HS-27A (cell line): ENCODE results near the gene ADAMTSL2.

ENCODE experiments used
- DNase-seq: peaks from one replicate; pipeline ENCODE4 v3.0.0-alpha.2; 2012; ENCODE audit warnings: low read depth, missing footprints

Gene ADAMTSL2

DNA sequence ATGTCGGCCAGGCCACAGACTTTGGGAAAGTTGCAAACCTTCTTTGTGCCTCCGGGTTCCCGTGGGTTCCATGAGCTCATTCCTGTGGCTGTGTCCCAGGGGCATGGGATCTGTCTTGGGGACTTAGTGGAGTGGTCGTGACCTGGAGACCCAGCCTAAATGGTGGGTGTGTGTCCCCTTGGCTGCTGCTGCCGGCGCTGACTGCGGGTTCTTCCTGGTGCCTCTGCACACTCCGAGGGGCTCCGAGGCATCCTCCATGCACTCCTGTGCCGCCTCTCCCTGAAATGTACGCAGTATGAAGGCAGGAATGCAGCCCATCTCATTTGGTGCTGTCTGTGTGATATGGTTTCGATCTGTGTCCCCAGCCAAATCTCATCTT, 34.6 kb upstream of the ADAMTSL2 start:
- no peak for DNase-seq

- no peak for DNase-seq
Observed at GRCh38 chr9:133502112-133502511, 32.4 kb upstream of the ADAMTSL2 start.

DNA sequence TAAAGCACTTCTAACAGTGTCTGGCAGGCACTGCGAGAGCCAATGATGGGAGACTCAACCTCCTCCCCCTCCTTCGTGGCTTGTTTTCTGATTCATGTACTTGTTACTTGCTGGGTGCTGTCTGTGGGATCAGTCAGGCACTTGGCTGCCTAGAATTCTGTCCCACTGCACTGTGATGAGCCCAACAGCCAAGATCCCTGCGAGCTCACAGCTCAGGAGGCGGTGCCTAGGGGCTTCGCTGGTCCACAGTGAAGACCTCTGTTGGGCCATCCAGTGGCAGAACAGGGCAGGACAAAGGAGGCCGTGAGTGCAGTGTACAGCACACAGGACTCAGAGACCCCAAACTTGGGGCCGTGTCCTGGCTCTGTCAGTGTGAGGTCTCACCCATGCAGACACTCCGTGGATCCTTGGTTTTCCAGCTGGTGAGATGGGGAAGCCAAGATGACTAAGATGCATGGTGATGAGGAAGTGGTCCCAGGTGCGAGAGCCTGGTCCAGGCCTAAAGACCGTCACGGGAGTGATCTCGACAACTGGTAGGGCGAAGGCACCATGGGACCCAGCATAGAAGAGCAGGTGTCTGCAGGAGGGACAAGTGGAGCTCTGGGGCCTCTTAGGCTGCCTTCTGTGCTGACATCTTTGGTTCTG, 29.2 kb upstream of the ADAMTSL2 start:
- DNase-seq, result no peak

GRCh38 chr9:133505901-133506652, 28.4 kb upstream of the ADAMTSL2 start:
- DNase-seq, result no peak

DNA sequence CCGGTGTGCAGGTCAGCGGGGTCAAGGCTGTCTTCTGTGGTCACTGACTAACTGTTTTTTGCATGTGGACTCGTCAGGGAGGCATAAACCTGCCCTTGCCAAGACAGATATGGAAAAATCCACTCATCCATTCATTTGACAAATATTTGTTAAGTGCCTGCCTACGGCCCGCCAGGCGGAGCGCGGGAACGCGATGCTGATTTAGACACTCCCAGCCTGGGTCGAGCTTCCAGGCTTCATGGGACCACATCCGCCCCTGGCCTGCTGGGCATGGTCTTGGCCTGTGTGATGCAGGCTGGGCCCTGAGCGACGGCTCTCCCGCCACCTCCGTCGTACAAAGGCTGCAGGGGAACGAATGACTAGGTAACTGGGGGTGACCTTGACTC, 27.9 kb upstream of the ADAMTSL2 start:
- DNase-seq, result peak; percentile 68

- no peak for DNase-seq
Observed at GRCh38 chr9:133507246-133507965, 27.1 kb upstream of the ADAMTSL2 start.

DNA sequence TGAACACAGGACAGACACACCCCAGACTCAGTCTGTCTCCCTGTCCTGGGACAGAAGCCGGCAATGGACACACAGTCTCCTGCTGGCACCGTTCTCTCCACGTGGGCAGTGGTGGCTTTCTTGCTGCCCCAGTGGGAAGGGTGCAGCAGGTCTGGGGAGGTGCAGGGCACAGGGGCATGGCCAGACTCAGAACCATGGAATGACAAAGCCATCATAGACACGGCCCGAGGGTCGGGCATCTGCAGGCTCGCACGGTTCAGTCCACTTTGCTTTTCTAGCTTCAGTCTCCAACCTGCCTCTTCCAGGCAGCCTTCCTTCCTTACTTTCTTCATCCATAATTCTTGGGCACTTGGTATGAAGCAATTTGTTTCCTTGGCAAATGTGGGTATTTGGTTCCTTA, 26.5 kb upstream of the ADAMTSL2 start:
- DNase-seq, result no peak

DNA sequence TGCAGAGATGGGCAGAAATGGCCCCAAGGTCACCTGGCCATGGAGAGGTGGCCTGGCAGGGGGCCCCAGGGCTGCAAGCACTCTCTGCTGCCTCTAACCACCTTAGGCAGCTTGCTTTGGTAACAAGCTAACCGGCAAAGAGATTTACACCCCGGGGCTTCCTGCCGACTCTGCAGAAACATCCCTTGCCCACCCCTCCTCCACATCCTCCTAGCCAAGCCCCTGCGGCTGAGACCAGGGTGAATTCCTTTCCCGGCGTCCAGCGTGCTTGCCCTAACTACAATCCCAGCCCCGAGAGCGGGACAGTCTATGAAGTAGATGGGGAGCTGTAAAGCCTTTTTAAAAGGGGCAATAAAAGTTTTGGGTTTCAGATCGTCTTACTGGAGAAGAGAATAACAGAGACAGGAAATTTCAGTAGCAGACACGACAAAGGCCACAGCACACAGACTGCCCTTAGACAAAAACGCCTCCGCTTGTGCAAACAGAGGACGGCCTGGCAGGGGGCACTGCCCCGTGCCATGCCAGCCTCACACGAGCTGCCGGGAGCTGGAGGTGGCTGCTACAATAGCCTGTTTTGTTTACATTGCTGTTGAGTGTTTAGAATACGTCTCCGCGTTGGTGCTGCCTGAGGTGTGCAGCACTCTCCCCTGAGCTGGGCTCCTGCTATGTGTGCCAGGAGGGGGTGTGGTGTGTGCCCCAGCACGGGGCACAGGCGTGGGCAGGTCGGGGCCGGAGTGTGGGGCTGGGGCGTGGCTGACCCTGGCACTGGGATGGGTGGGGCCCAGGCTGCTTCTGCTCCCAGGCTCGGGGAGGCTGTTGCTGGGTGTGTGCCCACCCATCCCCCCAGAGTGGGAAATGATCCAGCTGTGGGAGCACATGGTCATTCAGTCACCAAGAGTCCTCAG, 25.1 kb upstream of the ADAMTSL2 start:
- DNase-seq, result no peak

GRCh38 chr9:133510926-133511505, 23.5 kb upstream of the ADAMTSL2 start:
- no peak for DNase-seq

- DNase-seq, result no peak
Observed at GRCh38 chr9:133511607-133512006, 22.9 kb upstream of the ADAMTSL2 start.

- DNase-seq, result no peak
Observed at GRCh38 chr9:133512253-133513213, 22.0 kb upstream of the ADAMTSL2 start.

DNA sequence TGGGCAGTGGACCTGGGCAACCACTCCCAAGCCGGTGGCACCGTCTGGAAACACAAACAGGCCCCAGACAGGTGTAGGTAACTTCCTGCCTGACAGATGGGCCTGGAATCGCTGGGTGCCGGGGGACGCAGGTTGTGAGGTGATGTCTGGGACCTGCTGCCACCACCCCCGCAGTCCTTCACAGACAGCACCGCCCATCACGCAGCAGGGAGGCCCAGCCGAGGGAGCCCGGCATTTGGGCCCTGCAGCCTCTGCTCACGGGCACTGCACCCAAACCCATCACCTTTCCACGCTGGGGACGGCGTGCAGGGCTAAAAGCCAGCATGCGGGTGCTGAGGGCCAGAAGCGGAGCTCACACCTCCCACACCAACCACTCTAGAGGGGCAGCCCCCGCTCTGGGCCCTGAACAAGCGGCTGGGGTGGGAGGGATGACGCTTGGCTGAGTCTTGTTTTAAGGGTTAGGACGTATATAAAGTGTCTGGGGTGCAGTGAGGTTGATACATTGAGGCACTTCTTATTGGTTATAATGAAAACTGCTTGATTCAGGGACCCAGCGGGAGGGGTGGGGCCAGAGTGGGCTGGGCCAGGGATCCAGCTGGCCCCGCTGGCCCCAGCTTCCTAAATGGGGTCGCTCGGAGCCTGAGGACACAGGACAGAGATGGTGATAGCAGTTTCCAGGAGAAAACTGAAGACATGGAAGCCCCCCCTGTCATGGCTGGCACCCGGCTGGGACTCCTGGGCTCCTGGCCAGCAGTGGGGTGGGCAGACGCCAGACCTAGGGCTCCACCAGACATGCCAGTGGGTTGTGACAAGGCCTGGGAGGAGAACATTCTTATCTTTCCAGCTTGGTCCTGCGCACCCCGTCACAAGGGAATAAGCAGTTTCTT, 21.0 kb upstream of the ADAMTSL2 start:
- no peak for DNase-seq

DNA sequence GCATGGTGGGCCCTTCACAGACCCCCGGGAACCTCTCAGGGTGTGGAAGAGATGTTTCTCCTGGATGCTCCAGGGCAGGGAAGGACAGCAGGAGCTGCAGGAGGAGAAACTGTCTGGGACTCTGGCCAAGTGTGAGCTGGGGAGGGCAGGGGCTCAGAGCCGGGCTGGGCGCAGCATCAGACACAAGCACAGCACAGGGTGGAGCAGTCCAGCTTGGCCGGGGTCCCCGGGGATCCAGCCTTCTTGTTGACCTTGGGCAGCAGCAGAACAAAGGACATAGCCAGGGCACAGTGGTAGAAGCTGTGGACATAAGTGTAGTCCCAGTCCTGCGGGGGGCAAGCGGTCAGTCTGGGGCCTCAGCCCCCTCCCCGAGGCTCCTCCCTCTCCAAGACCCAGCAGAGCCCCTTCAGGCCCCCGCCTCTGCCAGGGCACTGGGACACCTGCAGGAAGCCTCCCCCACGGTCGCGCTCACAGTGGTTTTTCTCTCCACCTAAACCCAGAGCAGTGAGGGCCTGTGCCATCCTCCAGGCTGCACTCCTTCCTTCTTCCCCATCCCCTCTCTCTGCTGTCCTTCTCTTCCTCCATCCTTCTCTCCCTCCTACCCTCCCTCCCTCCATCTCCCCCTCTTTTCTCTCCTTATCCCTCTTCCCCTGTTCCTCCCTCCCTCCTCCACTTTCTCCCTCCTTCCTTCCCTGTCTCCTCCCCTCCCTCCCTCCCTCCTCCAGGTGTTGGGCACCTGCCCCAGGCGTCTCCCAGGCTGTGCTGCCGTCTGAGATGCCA, 19.9 kb upstream of the ADAMTSL2 start:
- no peak for DNase-seq

- no peak for DNase-seq
Observed at GRCh38 chr9:133515240-133515610, 19.3 kb upstream of the ADAMTSL2 start.

GRCh38 chr9:133515615-133516255, 18.8 kb upstream of the ADAMTSL2 start:
- no peak for DNase-seq

GRCh38 chr9:133516256-133516960, 18.1 kb upstream of the ADAMTSL2 start:
- no peak for DNase-seq

DNA sequence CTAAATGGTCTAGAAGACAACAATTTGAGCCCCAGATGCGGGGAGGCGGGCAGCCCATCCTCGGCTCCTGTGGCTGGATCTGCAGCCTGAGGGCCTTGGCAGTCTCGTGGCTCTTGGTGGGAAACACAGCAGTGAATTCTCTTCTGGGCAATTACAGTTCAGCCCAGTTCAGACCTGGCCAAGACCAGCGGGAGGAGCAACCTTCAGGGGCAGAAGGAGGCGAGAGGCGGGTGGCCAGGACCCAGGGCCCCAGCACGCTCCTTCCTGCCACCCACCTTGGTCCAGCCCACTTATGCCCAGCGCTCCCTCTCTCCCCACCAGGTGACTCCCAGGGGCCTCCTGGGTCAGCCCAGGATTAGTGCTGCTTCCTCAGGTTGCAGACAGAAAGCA, 17.5 kb upstream of the ADAMTSL2 start:
- DNase-seq, result no peak

DNA sequence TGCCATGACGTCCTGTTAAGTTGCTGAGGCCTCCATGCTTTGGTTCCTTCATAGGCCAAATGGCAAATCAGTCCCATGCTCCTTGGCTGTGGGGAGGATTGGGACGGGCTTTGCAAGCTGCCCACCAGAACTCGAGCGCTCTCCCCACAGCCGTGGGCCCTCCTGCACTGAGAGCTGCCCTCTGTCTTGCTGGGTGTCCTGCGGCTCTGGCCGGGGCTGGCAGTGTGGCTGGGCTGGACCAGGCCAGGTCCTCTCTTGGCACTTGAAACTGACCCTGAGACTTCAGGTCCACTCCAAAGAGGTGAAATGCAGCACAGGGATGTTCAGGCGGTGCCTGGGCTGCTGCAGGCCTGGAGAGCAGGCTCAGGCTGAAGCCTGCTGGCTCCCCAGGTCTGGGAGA, 16.8 kb upstream of the ADAMTSL2 start:
- DNase-seq, result no peak
